Measurements from ENCODE around the gene TTLL6.
"Not testable (repeated sequence)": the region's sequence is repeated elsewhere in the genome, so short reads cannot be mapped to it uniquely, and the experiment has no call there.

The TTLL6 gene

DNA sequence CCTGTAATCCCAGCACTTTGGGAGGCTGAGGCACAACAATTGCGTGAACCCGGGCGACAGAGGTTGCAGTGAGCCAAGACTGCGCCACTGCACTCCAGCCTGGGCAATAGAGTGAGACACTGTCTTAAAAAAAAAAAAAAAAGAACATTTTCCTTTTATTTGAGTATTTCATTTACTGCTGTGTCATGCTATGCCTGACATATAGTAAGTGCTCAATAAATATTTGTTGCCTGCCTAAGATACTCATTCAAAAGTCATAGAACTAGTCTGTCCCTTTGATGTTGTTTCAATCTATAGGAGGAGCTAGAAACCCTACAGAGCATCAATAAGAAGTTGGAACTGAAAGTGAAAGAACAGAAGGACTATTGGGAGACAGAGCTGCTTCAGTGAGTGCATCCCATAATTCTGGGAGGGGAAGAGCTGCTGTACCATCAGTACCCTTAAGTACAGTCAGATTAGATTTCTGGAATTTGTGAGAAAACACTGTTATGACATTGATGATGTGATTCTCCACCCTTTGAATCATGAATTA is 33.8 kb upstream of the TTLL6 start:
- Mint-ChIP-seq H3K36me3 (ENCODE audit: low read depth) (peaks cover 45% of the 10 kb centered on the region), H3K4me3 (no peak overlapping the region), H3K27me3 (ENCODE audit: low read depth) (no peaks in the 10 kb centered on the region), H3K9me3 (no peaks in the 10 kb centered on the region), H3K4me1 (no peaks in the 10 kb centered on the region), H3K27ac (no peak overlapping the region)
- TF ChIP-seq, protein P1, sequence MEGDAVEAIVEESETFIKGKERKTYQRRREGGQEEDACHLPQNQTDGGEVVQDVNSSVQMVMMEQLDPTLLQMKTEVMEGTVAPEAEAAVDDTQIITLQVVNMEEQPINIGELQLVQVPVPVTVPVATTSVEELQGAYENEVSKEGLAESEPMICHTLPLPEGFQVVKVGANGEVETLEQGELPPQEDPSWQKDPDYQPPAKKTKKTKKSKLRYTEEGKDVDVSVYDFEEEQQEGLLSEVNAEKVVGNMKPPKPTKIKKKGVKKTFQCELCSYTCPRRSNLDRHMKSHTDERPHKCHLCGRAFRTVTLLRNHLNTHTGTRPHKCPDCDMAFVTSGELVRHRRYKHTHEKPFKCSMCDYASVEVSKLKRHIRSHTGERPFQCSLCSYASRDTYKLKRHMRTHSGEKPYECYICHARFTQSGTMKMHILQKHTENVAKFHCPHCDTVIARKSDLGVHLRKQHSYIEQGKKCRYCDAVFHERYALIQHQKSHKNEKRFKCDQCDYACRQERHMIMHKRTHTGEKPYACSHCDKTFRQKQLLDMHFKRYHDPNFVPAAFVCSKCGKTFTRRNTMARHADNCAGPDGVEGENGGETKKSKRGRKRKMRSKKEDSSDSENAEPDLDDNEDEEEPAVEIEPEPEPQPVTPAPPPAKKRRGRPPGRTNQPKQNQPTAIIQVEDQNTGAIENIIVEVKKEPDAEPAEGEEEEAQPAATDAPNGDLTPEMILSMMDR (IDR thresholded peaks at IDR 0.05; ENCODE audit: unreplicated experiment in 3 of 3): no peak

DNA sequence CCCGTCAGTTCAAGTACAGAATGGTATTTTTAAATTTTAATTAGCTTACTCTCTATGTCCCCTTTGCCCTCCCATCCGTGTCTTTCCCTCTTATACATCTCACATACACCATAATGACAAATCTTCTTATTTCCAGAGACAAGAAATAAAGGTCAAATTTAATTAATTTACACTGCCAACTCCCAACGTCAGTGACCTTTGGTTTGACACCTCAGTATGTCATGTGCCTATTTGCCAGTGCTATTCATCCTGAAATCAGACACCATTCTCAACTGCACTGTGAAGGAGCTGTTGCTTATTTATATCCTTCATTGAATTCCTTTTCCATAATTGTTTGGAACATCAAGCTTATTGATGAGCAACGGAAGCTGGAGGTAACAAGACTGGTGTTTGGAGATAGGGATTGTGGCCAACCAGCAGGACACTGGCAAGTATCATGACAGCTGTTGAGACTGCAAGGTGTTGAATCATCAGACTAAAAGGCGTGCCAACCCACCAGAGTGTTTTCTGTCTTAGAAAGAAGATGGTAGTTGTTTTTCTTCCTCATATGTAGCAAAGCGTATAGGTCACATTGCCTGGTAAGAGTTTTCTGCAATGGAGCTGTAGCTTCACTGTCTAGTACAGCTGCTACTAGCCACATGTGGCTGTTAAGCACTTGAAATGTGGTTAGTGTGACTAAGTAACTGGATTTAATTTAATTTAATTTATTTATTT is 26.3 kb upstream of the TTLL6 start:
- H3K4me3 Mint-ChIP-seq: no peak overlapping the region
- H3K9me3 Mint-ChIP-seq: no peaks in the 10 kb centered on the region
- H3K27ac Mint-ChIP-seq: no peak overlapping the region
- H3K4me1 Mint-ChIP-seq: peaks cover 12% of the 10 kb centered on the region
- TF ChIP-seq, protein P1 (IDR thresholded peaks at IDR 0.05; ENCODE audit: unreplicated experiment in 3 of 3): no peak
- H3K27me3 Mint-ChIP-seq (ENCODE audit: low read depth): no peaks in the 10 kb centered on the region
- peaks cover 29% of the 10 kb centered on the region for H3K36me3 Mint-ChIP-seq (ENCODE audit: low read depth)

DNA sequence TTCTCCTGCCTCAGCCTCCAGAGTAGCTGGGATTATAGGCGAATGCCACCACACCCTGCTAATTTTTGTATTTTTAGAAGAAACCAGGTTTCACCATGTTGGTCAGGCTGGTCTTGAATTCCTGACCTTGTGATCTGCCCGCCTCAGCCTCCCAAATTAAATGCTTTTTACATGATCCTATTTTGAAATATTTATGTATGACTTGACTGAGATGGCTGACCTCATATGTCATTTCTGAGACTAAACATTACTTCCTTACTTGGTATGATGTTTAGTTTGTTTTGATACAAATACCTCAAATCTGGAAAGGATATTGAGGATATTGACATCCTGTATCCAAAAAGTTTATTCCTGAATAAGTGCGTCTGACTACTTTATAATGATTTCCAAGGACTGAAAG is 25.7 kb upstream of the TTLL6 start:
- Mint-ChIP-seq H3K4me1 (peaks cover 12% of the 10 kb centered on the region), H3K36me3 (ENCODE audit: low read depth) (peaks cover 23% of the 10 kb centered on the region), H3K4me3 (no peak overlapping the region), H3K9me3 (no peaks in the 10 kb centered on the region), H3K27me3 (ENCODE audit: low read depth) (no peaks in the 10 kb centered on the region), H3K27ac (no peak overlapping the region)
- TF ChIP-seq, protein P1 (IDR thresholded peaks at IDR 0.05; ENCODE audit: unreplicated experiment in 3 of 3): no peak

DNA sequence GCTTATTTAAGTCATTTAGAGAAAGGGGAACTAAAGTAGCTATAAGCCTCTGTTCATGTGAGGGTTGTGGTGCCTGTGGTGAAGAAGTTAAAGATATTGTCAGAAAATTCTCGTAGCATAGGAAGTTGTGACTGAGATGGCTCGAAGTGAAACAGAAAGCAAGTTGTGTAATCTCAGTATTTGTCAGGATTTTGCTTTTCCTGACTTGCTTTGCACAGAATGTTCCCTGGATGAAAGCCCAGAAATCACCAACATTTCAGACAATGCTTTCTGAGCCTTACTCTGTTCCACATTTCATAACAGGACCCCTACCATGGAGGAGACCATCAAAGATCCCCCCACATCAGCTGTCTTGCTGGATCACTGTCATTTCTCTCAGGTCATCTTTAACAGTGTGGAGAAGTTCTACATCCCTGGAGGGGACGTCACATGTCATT is 24.4 kb upstream of the TTLL6 start:
- Mint-ChIP-seq H3K27ac (peak overlapping the region; percentile 52 to 70 (median 70)), H3K4me3 (peak overlapping the region in 2 of 3 experiments; percentile 33 to 39), H3K4me1 (peaks cover 12% of the 10 kb centered on the region), H3K9me3 (no peaks in the 10 kb centered on the region), H3K36me3 (ENCODE audit: low read depth) (peaks cover 17% of the 10 kb centered on the region), H3K27me3 (ENCODE audit: low read depth) (no peaks in the 10 kb centered on the region)
- TF ChIP-seq, protein P1 (IDR thresholded peaks at IDR 0.05; ENCODE audit: unreplicated experiment in 3 of 3): no peak

DNA sequence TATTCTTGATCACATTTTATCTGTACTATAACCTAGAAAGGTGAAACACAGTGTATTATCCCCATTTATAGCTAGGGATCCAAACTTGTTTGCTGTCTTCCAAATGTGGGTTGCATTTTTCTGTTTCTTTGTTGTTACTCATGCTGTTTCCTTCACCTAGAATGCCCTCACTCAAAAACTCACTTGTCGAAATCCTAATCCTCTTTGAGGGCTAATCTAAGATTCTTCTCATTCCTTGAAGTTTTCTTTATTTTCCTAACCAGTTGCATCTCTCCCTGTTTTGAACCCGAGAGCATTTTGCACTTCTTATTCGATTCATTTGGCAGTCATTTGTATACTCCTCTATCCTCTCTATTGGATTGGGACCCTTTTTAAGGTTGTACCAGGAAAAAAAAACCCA is 23.4 kb upstream of the TTLL6 start:
- no peaks in the 10 kb centered on the region for H3K9me3 Mint-ChIP-seq
- H3K27me3 Mint-ChIP-seq (ENCODE audit: low read depth): no peaks in the 10 kb centered on the region
- peaks cover 17% of the 10 kb centered on the region for H3K36me3 Mint-ChIP-seq (ENCODE audit: low read depth)
- H3K4me1 Mint-ChIP-seq: peaks cover 12% of the 10 kb centered on the region
- TF ChIP-seq, protein P1 (IDR thresholded peaks at IDR 0.05; ENCODE audit: unreplicated experiment in 3 of 3): no peak
- no peak overlapping the region for H3K27ac Mint-ChIP-seq
- H3K4me3 Mint-ChIP-seq: no peak overlapping the region

DNA sequence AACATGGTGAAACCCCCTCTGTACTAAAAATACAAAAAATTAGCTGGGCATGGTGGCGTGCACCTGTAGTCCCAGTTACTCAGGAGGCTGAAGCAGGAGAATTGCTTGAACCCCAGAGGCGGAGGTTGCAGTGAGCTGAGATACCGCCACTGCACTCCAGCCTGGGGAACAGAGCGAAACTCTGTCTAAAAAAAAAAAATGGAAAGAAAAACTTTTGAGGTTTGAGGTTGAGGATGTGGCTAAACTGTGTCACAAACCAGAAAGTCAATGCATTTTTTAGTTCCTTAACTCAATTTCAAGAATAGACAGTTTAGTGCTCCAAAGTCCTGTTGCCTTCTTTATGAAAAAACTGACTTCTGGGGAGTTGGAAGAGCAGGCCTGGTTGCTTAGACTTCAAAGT is 20.4 kb upstream of the TTLL6 start:
- not testable (repeated sequence) for H3K4me3 Mint-ChIP-seq; H3K36me3 Mint-ChIP-seq (ENCODE audit: low read depth); H3K9me3 Mint-ChIP-seq; H3K27me3 Mint-ChIP-seq (ENCODE audit: low read depth); H3K27ac Mint-ChIP-seq
- H3K4me1 Mint-ChIP-seq: peaks cover 12% of the 10 kb centered on the region

Measured in nephron (organoid).